T-helper 2 cell treated with Interferon-gamma antibody and Interleukin-4, amounts not matched to agents 100 ng/mL and 5 ng/mL, for 36 hours (primary cell): ENCODE results near the gene DNAJC8. TPM values are rescaled to one million over a fixed set of nuclear protein-coding genes. Genes with fewer than 3 reads are reported as not detected.

Source experiments
- intact Hi-C: fragments of 100-400 bp; cut with micrococcal nuclease; formaldehyde crosslinking; loops from one replicate; pipeline ENCODE4 v1.15.1; 2023
- total RNA-seq: library from RNA; stranded (reverse); gene quantifications from 2 replicates; pipeline ENCODE4 v1.2.3, GENCODE V29; 2022

The DNAJC8 gene
- 103 and 105 TPM in 2 replicates for total RNA-seq

GRCh38 chr1:28232558-28233263 lies at the start of gene DNAJC8:
TSS of gene DNAJC8 (minus strand) at chr1:28233029. CDS start at chr1:28232998, 31 bp downstream.
- intact Hi-C loops = no loop called here

- intact Hi-C loops = no loop called here
Measured at GRCh38 chr1:28281608-28282425, 49.0 kb upstream of the DNAJC8 start.

- intact Hi-C loops = no loop called here
Measured at GRCh38 chr1:28280977-28281381, 48.1 kb upstream of the DNAJC8 start.

GRCh38 chr1:28280501-28280900 lies 47.7 kb upstream of the DNAJC8 start:
- intact Hi-C loops = no loop called here

- intact Hi-C loops = no loop called here
Measured at GRCh38 chr1:28279721-28280120, 46.9 kb upstream of the DNAJC8 start.

- intact Hi-C loops = no loop called here
Measured at GRCh38 chr1:28278763-28279162, 45.9 kb upstream of the DNAJC8 start.

GRCh38 chr1:28273216-28273860 lies 40.5 kb upstream of the DNAJC8 start:
- intact Hi-C loops = no loop called here

GRCh38 chr1:28272215-28272852 lies 39.5 kb upstream of the DNAJC8 start:
- intact Hi-C loops = no loop called here

- intact Hi-C loops = no loop called here
Measured at GRCh38 chr1:28269529-28269928, 36.7 kb upstream of the DNAJC8 start.

- intact Hi-C loops = no loop called here
Measured at GRCh38 chr1:28267633-28268032, 34.8 kb upstream of the DNAJC8 start.

- intact Hi-C loops = no loop called here
Measured at GRCh38 chr1:28266920-28267322, 34.1 kb upstream of the DNAJC8 start.

GRCh38 chr1:28265577-28265976 lies 32.7 kb upstream of the DNAJC8 start:
- intact Hi-C loops = no loop called here

- intact Hi-C loops = no loop called here
Measured at GRCh38 chr1:28264897-28265296, 32.1 kb upstream of the DNAJC8 start.

- intact Hi-C loops = no loop called here
Measured at GRCh38 chr1:28260803-28261174, 28.0 kb upstream of the DNAJC8 start.

- intact Hi-C loops = loop anchor here (1.0 to 5.0 kb wide), 7 partner anchors 12 to 922 kb away; partner anchors contain the start of genes ATP5IF1, MED18 and SRSF4
Measured at GRCh38 chr1:28259934-28260802, 27.3 kb upstream of the DNAJC8 start.

- intact Hi-C loops = loop anchor here (1.0 to 5.0 kb wide), 7 partner anchors 11 to 923 kb away; partner anchors contain the start of genes ATP5IF1, MED18 and SRSF4
Measured at GRCh38 chr1:28259252-28259933, 26.6 kb upstream of the DNAJC8 start, which contains the start of gene SESN2. TSS of gene SESN2 (plus strand) at chr1:28259518. CDS start at chr1:28259848, 330 bp downstream.

GRCh38 chr1:28258628-28259251 lies 25.9 kb upstream of the DNAJC8 start:
- intact Hi-C loops = loop anchor here (1.0 to 5.0 kb wide), 7 partner anchors 10 to 924 kb away; partner anchors contain the start of genes ATP5IF1, MED18 and SRSF4

GRCh38 chr1:28257736-28258135 lies 24.9 kb upstream of the DNAJC8 start:
- intact Hi-C loops = loop anchor here (2.0 to 5.0 kb wide), 4 partner anchors 71 to 925 kb away; partner anchors contain the start of genes MED18 and SRSF4
